Uterus (tissue), 2 donors: ENCODE data around the gene DBNL.

Source experiments
- POLR2A ChIP-seq, 2 donors: fragments of 450-650 bp; IDR thresholded peaks; one replicate each; pipeline ENCODE4 v1.6.1; 2016; ENCODE audit warnings: antibody characterized with exemption in 2 of 2, mild to moderate bottlenecking in 1 of 2, moderate library complexity in 1 of 2
- TF ChIP-seq, protein P1 (sequence below), 4 experiments: fragments of 200-600 bp in 2 of 4; fragments of 450-650 bp in 2 of 4; sonication (generic) in 2 of 4; IDR thresholded peaks; one replicate each; pipeline ENCODE4 v1.5.1; 2016 to 2019; ENCODE audit warnings: antibody characterized with exemption in 4 of 4, mild to moderate bottlenecking in 2 of 4, moderate library complexity in 1 of 4

DNA sequence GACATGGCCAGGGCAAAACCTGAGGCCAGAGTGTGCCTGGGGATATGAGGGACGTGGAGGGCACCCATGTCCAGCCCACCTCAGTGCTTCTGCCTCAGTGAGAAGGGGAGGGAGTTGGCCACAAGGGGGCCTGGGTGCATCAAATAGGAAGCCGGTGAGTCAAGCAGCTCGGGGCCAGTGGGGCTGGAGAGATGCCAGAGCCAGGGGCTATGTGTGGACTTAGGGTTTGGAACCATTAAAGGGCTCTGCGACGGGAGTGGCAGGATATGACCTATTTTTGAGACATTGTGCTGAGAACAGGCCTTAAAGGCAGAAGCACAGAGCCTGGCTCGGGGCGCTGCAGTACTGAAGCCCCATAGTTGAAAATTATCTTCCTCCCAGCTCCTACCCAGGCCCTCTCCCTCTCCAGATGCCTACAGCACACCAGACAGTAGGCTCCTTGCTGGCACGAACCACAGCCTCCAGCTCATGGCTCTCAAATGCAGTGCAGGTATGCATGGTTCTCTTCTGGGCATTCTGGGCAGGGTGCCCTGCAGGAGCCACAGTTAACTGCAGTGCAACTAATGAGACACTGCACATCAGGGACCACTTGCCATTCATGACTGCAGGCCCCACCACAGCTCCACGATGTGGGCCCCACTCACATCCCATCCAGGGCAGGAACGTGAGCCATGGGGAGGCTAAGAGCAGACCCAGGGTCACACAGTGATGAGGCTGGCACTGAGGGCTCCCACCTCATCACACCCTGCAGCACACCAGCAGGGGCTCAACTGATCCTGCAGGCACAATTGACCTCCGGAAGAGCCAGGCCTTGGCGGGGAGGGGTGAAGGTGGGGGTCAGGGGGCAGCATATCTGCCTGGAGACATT lies 28.1 kb downstream of the DBNL start:
- no peak for TF ChIP-seq POLR2A (IDR thresholded peaks at IDR 0.05)
- TF ChIP-seq, protein P1, sequence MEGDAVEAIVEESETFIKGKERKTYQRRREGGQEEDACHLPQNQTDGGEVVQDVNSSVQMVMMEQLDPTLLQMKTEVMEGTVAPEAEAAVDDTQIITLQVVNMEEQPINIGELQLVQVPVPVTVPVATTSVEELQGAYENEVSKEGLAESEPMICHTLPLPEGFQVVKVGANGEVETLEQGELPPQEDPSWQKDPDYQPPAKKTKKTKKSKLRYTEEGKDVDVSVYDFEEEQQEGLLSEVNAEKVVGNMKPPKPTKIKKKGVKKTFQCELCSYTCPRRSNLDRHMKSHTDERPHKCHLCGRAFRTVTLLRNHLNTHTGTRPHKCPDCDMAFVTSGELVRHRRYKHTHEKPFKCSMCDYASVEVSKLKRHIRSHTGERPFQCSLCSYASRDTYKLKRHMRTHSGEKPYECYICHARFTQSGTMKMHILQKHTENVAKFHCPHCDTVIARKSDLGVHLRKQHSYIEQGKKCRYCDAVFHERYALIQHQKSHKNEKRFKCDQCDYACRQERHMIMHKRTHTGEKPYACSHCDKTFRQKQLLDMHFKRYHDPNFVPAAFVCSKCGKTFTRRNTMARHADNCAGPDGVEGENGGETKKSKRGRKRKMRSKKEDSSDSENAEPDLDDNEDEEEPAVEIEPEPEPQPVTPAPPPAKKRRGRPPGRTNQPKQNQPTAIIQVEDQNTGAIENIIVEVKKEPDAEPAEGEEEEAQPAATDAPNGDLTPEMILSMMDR (IDR thresholded peaks at IDR 0.05) = peak; percentile 57 to 63 (median 60)
